AG08396 (cell line): ENCODE data around the gene CACNA1B.
"Not testable (repeated sequence)": the region's sequence is repeated elsewhere in the genome, so short reads cannot be mapped to it uniquely, and the experiment has no call there.

Experiments used
- DNase-seq: peaks from one replicate; pipeline ENCODE4 v3.0.0; 2012; ENCODE audit warnings: low spot score, mixed read lengths

CACNA1B gene

GRCh38 chr9:138117101-138117750 lies 239.6 kb downstream of the CACNA1B start:
- DNase-seq: no peak

- no peak for DNase-seq
Observed at GRCh38 chr9:138117836-138118235, 240.3 kb downstream of the CACNA1B start.

GRCh38 chr9:138118601-138119071 lies 241.1 kb downstream of the CACNA1B start:
- DNase-seq: no peak

GRCh38 chr9:138119202-138120027 lies 241.8 kb downstream of the CACNA1B start:
- no peak for DNase-seq

- no peak for DNase-seq
Observed at GRCh38 chr9:138120072-138120471, 242.5 kb downstream of the CACNA1B start.

- no peak for DNase-seq
Observed at GRCh38 chr9:138120511-138121437, 243.2 kb downstream of the CACNA1B start.

GRCh38 chr9:138121438-138122050 lies 244.0 kb downstream of the CACNA1B start:
- DNase-seq: no peak

- DNase-seq: no peak
Observed at GRCh38 chr9:138122201-138122600, 244.6 kb downstream of the CACNA1B start.

- no peak for DNase-seq
Observed at GRCh38 chr9:138122676-138123075, 245.1 kb downstream of the CACNA1B start.

GRCh38 chr9:138123086-138123485 lies 245.5 kb downstream of the CACNA1B start:
- DNase-seq: no peak

- DNase-seq: not testable (repeated sequence)
Observed at GRCh38 chr9:138126090-138126857, 248.7 kb downstream of the CACNA1B start.

GRCh38 chr9:138126858-138127584 lies 249.4 kb downstream of the CACNA1B start:
- DNase-seq: not testable (repeated sequence)

GRCh38 chr9:138128027-138128426 lies 250.4 kb downstream of the CACNA1B start:
- not testable (repeated sequence) for DNase-seq

GRCh38 chr9:138129318-138129717 lies 251.7 kb downstream of the CACNA1B start:
- DNase-seq: not testable (repeated sequence)

- not testable (repeated sequence) for DNase-seq
Observed at GRCh38 chr9:138132946-138133705, 255.5 kb downstream of the CACNA1B start.

GRCh38 chr9:138134581-138134980 lies 257.0 kb downstream of the CACNA1B start:
- DNase-seq: not testable (repeated sequence)

GRCh38 chr9:138139096-138139495 lies 261.5 kb downstream of the CACNA1B start:
- not testable (repeated sequence) for DNase-seq

GRCh38 chr9:138140980-138141379 lies 263.4 kb downstream of the CACNA1B start:
- not testable (repeated sequence) for DNase-seq

GRCh38 chr9:138142528-138143244 lies 265.1 kb downstream of the CACNA1B start:
- DNase-seq: not testable (repeated sequence)
